Measurements from ENCODE around the gene SKIC8. TPM values are rescaled to one million over a fixed set of nuclear protein-coding genes. Genes with fewer than 3 reads are reported as not detected.

Gene SKIC8
- total RNA-seq, 3 donors from 2014 or later (not counting 1 experiment from before 2014, with no cell fraction given): 20.7 to 24.9 (median 21.4) TPM

DNA sequence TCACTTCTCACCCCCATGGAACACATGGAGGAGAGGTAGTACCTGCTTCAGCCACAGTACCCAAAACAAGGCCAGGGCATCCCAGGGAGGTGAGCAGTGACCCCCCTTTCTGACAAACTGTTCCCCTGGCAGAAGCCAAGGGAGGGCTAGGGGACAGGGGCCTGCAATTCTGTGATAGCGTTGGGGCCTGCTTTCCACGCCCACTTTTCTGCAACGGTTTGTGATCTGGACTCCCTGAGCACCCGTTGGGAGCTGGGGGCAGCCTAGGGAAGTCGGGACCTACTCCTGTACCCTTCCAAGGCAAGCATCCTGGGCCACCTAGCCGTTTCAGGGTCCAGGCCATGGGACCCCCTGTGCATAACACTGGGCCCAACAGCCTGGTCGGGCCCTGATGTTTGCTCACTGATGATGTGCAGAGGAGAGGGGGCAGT, 36.0 kb downstream of the SKIC8 start:
- 97% methylated on average over 7 of the region's 7 CpGs for WGBS (ENCODE audit: insufficient coverage)
- Histone ChIP-seq H3K4me3 (ENCODE audit: low read length) (no peak overlapping the region), H3K9me3 (ENCODE audit: control insufficient read depth, insufficient read depth, low read length) (no peaks in the 10 kb centered on the region), H3K27me3 (ENCODE audit: control insufficient read depth, insufficient read depth, low read length) (no peaks in the 10 kb centered on the region), H3K27ac (ENCODE audit: low read length) (no peak overlapping the region), H3K36me3 (ENCODE audit: control insufficient read depth, insufficient read depth, low read length) (no peaks in the 10 kb centered on the region), H3K4me1 (ENCODE audit: control insufficient read depth, insufficient read depth, low read length) (peaks cover 10% of the 10 kb centered on the region)
- peaks cover 10 to 11% of the 10 kb centered on the region in 2 donors for H3K4me1 Mint-ChIP-seq
- intact Hi-C loops (cut with micrococcal nuclease): no loop called here
- H3K36me3 Mint-ChIP-seq: no peaks in the 10 kb centered on the region
- TF ChIP-seq, protein P1, sequence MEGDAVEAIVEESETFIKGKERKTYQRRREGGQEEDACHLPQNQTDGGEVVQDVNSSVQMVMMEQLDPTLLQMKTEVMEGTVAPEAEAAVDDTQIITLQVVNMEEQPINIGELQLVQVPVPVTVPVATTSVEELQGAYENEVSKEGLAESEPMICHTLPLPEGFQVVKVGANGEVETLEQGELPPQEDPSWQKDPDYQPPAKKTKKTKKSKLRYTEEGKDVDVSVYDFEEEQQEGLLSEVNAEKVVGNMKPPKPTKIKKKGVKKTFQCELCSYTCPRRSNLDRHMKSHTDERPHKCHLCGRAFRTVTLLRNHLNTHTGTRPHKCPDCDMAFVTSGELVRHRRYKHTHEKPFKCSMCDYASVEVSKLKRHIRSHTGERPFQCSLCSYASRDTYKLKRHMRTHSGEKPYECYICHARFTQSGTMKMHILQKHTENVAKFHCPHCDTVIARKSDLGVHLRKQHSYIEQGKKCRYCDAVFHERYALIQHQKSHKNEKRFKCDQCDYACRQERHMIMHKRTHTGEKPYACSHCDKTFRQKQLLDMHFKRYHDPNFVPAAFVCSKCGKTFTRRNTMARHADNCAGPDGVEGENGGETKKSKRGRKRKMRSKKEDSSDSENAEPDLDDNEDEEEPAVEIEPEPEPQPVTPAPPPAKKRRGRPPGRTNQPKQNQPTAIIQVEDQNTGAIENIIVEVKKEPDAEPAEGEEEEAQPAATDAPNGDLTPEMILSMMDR (IDR thresholded peaks at IDR 0.05): no peak
- H3K27me3 Mint-ChIP-seq (ENCODE audit: low read depth in 2 of 2): peaks cover 0 to 6% of the 10 kb centered on the region in 2 donors
- DNase-seq (peak in 1 of 2 donors; percentile 20), ATAC-seq (no peak)
- peak overlapping the region; percentile 71 for H3K4me3 Mint-ChIP-seq
- H3K9me3 Mint-ChIP-seq: no peaks in the 10 kb centered on the region
- peak overlapping the region; percentile 18 to 60 for H3K27ac Mint-ChIP-seq

DNA sequence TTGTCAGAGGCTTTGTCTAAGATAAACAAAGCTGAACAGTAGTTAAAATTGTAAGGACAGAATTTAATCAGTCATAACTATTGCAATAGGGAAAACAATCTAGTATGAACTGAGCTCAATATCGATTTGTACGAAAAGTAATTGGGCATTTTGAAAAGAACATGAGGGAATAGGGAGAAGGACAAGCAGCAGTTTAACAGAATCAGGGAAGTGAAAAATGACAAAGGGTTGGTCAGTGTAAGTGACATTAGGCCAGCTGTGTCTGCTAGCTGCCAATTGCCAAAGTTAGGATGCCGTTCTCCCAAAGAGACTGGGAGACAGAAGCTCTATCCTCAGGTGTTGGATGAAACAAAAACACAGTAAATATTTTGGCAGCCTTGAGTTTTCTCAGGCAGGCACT, 38.3 kb downstream of the SKIC8 start:
- no peaks in the 10 kb centered on the region for H3K9me3 ChIP-seq (ENCODE audit: control insufficient read depth, insufficient read depth, low read length)
- H3K36me3 ChIP-seq (ENCODE audit: control insufficient read depth, insufficient read depth, low read length): no peaks in the 10 kb centered on the region
- intact Hi-C loops (cut with micrococcal nuclease): no loop called here
- Mint-ChIP-seq H3K27me3 (ENCODE audit: low read depth in 2 of 2) (peaks cover 0 to 13% of the 10 kb centered on the region in 2 donors), H3K27ac (no peak overlapping the region), H3K9me3 (no peaks in the 10 kb centered on the region), H3K4me3 (no peak overlapping the region), H3K36me3 (no peaks in the 10 kb centered on the region), H3K4me1 (peaks cover 10% of the 10 kb centered on the region in 2 donors)
- peaks cover 10% of the 10 kb centered on the region for H3K4me1 ChIP-seq (ENCODE audit: control insufficient read depth, insufficient read depth, low read length)
- TF ChIP-seq, protein P1 (IDR thresholded peaks at IDR 0.05): no peak
- 96% methylated on average over 3 of the region's 3 CpGs for WGBS (ENCODE audit: insufficient coverage)
- H3K27ac ChIP-seq (ENCODE audit: low read length): no peak overlapping the region
- no peak overlapping the region for H3K4me3 ChIP-seq (ENCODE audit: low read length)
- DNase-seq: no peak
- no peak for ATAC-seq
- no peaks in the 10 kb centered on the region for H3K27me3 ChIP-seq (ENCODE audit: control insufficient read depth, insufficient read depth, low read length)

DNA sequence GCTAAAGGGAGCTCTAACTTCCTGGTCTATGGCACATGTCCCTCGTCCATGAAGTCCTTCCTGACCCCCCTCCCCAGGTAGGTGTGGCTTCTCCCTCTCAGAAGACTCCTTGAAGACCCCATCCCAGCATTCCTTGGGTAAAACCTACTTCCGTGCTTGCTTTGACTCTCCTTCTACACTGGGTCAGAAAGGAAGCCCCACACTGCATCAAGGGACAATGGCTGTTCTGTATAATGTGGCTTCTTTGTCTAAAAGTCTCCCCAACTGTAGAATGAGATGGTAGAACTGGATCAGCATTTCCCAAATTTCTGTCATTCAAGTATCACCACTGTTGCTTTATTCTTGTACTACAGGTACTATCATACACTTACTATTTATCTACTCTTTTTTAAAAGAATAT, 38.9 kb downstream of the SKIC8 start:
- H3K27ac Mint-ChIP-seq: no peak overlapping the region
- intact Hi-C loops (cut with micrococcal nuclease): no loop called here
- H3K4me3 ChIP-seq (ENCODE audit: low read length): no peak overlapping the region

More for the DNA sequence above, 38.9 kb downstream of the SKIC8 start:
- TF ChIP-seq, protein P1 (IDR thresholded peaks at IDR 0.05): no peak
- Histone ChIP-seq H3K36me3 (ENCODE audit: control insufficient read depth, insufficient read depth, low read length) (no peaks in the 10 kb centered on the region), H3K27me3 (ENCODE audit: control insufficient read depth, insufficient read depth, low read length) (no peaks in the 10 kb centered on the region), H3K4me1 (ENCODE audit: control insufficient read depth, insufficient read depth, low read length) (peaks cover 10% of the 10 kb centered on the region), H3K9me3 (ENCODE audit: control insufficient read depth, insufficient read depth, low read length) (no peaks in the 10 kb centered on the region), H3K27ac (ENCODE audit: low read length) (no peak overlapping the region)
- WGBS (ENCODE audit: insufficient coverage): 85% methylated on average over 2 of the region's 2 CpGs
- Mint-ChIP-seq H3K27me3 (ENCODE audit: low read depth in 2 of 2) (peaks cover 0 to 13% of the 10 kb centered on the region in 2 donors), H3K9me3 (no peaks in the 10 kb centered on the region), H3K4me3 (no peak overlapping the region), H3K36me3 (no peaks in the 10 kb centered on the region), H3K4me1 (peaks cover 5% of the 10 kb centered on the region in 2 donors)
- no peak for ATAC-seq
- DNase-seq: no peak
